ENCODE results near the gene PANK1. TPM values are rescaled to one million over a fixed set of nuclear protein-coding genes. Genes with fewer than 3 reads are reported as not detected.

PANK1 gene
- total and polyA plus RNA-seq, 2 experiments from 2014 or later = 21.6 to 55.5 TPM

- Histone ChIP-seq H4K20me1 (ENCODE audit: insufficient read depth, poor library complexity, severe bottlenecking) (no peaks in the 10 kb centered on the region), H2AFZ (no peak overlapping the region), H3K79me2 (no peaks in the 10 kb centered on the region), H3K4me1 (ENCODE audit: insufficient read depth) (no peaks in the 10 kb centered on the region), H3K4me3 (no peak overlapping the region), H3K9me2 (replicated peaks; ENCODE audit: insufficient read depth) (no peaks in the 10 kb centered on the region), H3K4me2 (no peak overlapping the region), H3K27me3 (no peaks in the 10 kb centered on the region), H3K9me3 (ENCODE audit: low read depth) (no peaks in the 10 kb centered on the region), H3K36me3 (replicated peaks; ENCODE audit: insufficient read depth, low read depth) (no peaks in the 10 kb centered on the region), H3K27ac (no peak overlapping the region)
- TF ChIP-seq EZH2 (IDR thresholded peaks at IDR 0.05; ENCODE audit: borderline replicate concordance) (no peak), EZH2phosphoT487 (IDR thresholded peaks at IDR 0.05; ENCODE audit: low read depth, severe bottlenecking, unreplicated experiment) (no peak), CTCF (IDR thresholded peaks at IDR 0.05; ENCODE audit: poor library complexity) (no peak)
- WGBS (ENCODE audit: low lambda C conversion rate, missing lambda C conversion rate) = 83% methylated on average over 3 of the region's 3 CpGs
- DNase-seq (ENCODE audit: low spot score) = no peak
These were observed 34.9 kb upstream of the PANK1 start for GRCh38 chr10:89679986-89680385.

- Histone ChIP-seq H3K4me3 (no peak overlapping the region), H3K4me2 (no peak overlapping the region), H2AFZ (no peak overlapping the region), H3K36me3 (replicated peaks; ENCODE audit: insufficient read depth, low read depth) (no peaks in the 10 kb centered on the region), H3K79me2 (no peaks in the 10 kb centered on the region), H3K9me2 (replicated peaks; ENCODE audit: insufficient read depth) (no peaks in the 10 kb centered on the region), H4K20me1 (ENCODE audit: insufficient read depth, poor library complexity, severe bottlenecking) (no peaks in the 10 kb centered on the region), H3K9me3 (ENCODE audit: low read depth) (no peaks in the 10 kb centered on the region), H3K27ac (no peak overlapping the region), H3K4me1 (ENCODE audit: insufficient read depth) (no peaks in the 10 kb centered on the region), H3K27me3 (no peaks in the 10 kb centered on the region)
- no peak for DNase-seq (ENCODE audit: low spot score)
- TF ChIP-seq EZH2phosphoT487 (IDR thresholded peaks at IDR 0.05; ENCODE audit: low read depth, severe bottlenecking, unreplicated experiment) (no peak), CTCF (IDR thresholded peaks at IDR 0.05; ENCODE audit: poor library complexity) (no peak), EZH2 (IDR thresholded peaks at IDR 0.05; ENCODE audit: borderline replicate concordance) (no peak)
These were observed 32.3 kb upstream of the PANK1 start for GRCh38 chr10:89677341-89677740.

DNA sequence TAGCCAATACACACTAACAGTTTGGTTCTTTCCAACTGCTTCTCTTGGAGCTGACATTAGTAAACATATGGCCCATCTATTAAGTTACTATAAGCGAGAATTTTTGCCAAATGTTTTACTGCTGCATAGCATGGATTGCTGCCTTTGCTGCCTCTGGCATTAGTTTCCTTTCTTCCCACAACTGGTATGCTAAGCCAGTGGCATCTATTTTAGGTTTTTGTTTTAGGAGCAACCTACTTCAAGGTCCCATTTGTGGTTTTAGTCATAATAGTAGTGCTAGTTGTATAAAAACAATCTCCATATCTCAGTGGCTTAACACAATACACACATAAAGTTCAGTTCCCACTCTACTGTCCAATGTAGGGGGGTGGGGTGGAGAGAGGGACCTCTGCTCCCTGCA lies 25.9 kb upstream of the PANK1 start:
- WGBS (ENCODE audit: low lambda C conversion rate, missing lambda C conversion rate) = 71% methylated on average over 1 of the region's 1 CpG

More for the DNA sequence above, 25.9 kb upstream of the PANK1 start:
- Histone ChIP-seq H3K27ac (no peak overlapping the region), H3K4me1 (ENCODE audit: insufficient read depth) (peaks cover 8% of the 10 kb centered on the region), H4K20me1 (ENCODE audit: insufficient read depth, poor library complexity, severe bottlenecking) (no peaks in the 10 kb centered on the region), H3K9me2 (replicated peaks; ENCODE audit: insufficient read depth) (no peaks in the 10 kb centered on the region), H3K79me2 (no peaks in the 10 kb centered on the region), H3K9me3 (ENCODE audit: low read depth) (no peaks in the 10 kb centered on the region), H3K4me2 (no peak overlapping the region), H3K27me3 (no peaks in the 10 kb centered on the region), H3K36me3 (replicated peaks; ENCODE audit: insufficient read depth, low read depth) (no peaks in the 10 kb centered on the region), H3K4me3 (no peak overlapping the region), H2AFZ (no peak overlapping the region)
- TF ChIP-seq CTCF (IDR thresholded peaks at IDR 0.05; ENCODE audit: poor library complexity) = no peak
- TF ChIP-seq EZH2 (IDR thresholded peaks at IDR 0.05; ENCODE audit: borderline replicate concordance) = no peak
- no peak for TF ChIP-seq EZH2phosphoT487 (IDR thresholded peaks at IDR 0.05; ENCODE audit: low read depth, severe bottlenecking, unreplicated experiment)
- no peak for DNase-seq (ENCODE audit: low spot score)
